Neural progenitor cell (in vitro differentiated cells): ENCODE results near the gene INSR. TPM values are rescaled to one million over a fixed set of nuclear protein-coding genes. Genes with fewer than 3 reads are reported as not detected.

ENCODE experiments used
- DNase-seq: peaks from one replicate; pipeline ENCODE4 v3.0.0-alpha.2; 2016; ENCODE audit warnings: low spot score
- H2AFZ ChIP-seq: fragments of 200-600 bp; sonication (generic); replicated peaks from 2 replicates; pipeline ENCODE4 v1.6.1; 2016; ENCODE audit warnings: antibody characterized with exemption
- H3F3A ChIP-seq: fragments of 200-600 bp; sonication (generic); 2 replicates; pipeline ENCODE4 v1.6.1; 2016; ENCODE audit warnings: antibody characterized with exemption, low read depth
- H3K27ac ChIP-seq: fragments of 200-600 bp; sonication (generic); 2 replicates; pipeline ENCODE4 v1.5.1; 2016; ENCODE audit warnings: mild to moderate bottlenecking
- H3K27me3 ChIP-seq: fragments of 200-600 bp; sonication (generic); 2 replicates; pipeline ENCODE4 v1.6.1; 2016; ENCODE audit warnings: mild to moderate bottlenecking, moderate library complexity
- H3K36me3 ChIP-seq: fragments of 200-600 bp; sonication (generic); 2 replicates; pipeline ENCODE4 v1.5.1; 2016
- H3K4me1 ChIP-seq: fragments of 200-600 bp; sonication (generic); 2 replicates; pipeline ENCODE4 v1.6.1; 2016; ENCODE audit warnings: mixed run types
- H3K4me2 ChIP-seq: fragments of 200-600 bp; sonication (generic); 2 replicates; pipeline ENCODE4 v1.6.1; 2016
- H3K4me3 ChIP-seq: fragments of 200-600 bp; sonication (generic); 2 replicates; pipeline ENCODE4 v1.5.1; 2016
- H3K79me2 ChIP-seq: fragments of 200-600 bp; sonication (generic); 2 replicates; pipeline ENCODE4 v1.6.1; 2016; ENCODE audit warnings: low read depth
- H3K9ac ChIP-seq: fragments of 200-600 bp; sonication (generic); 2 replicates; pipeline ENCODE4 v1.6.1; 2016
- H3K9me3 ChIP-seq: fragments of 200-600 bp; sonication (generic); 2 replicates; pipeline ENCODE4 v1.5.1; 2016; ENCODE audit warnings: low read depth
- H4K20me1 ChIP-seq: fragments of 200-600 bp; sonication (generic); 2 replicates; pipeline ENCODE4 v1.6.1; 2016; ENCODE audit warnings: low read depth
- H3K27ac Mint-ChIP-seq: 3 replicates; pipeline ENCODE4 v1.8.0; 2021; ENCODE audit warnings: mixed read lengths
- H3K27me3 Mint-ChIP-seq: 2 replicates; pipeline ENCODE4 v1.8.0; 2022; ENCODE audit warnings: low read depth, mild to moderate bottlenecking, inconsistent platforms, moderate library complexity, mixed read lengths; ENCODE audit not compliant: insufficient read depth
- H3K36me3 Mint-ChIP-seq: 3 replicates; pipeline ENCODE4 v1.8.0; 2021; ENCODE audit warnings: mixed read lengths
- H3K4me1 Mint-ChIP-seq: 3 replicates; pipeline ENCODE4 v1.8.0; 2021; ENCODE audit warnings: mixed read lengths
- H3K4me3 Mint-ChIP-seq: 3 replicates; pipeline ENCODE4 v1.8.0; 2021; ENCODE audit warnings: mild to moderate bottlenecking, moderate library complexity, mixed read lengths
- H3K9me3 Mint-ChIP-seq: 3 replicates; pipeline ENCODE4 v1.8.0; 2020; ENCODE audit warnings: mixed read lengths
- CTCF ChIP-seq: fragments of 200-600 bp; sonication (generic); IDR thresholded peaks from 2 replicates; pipeline ENCODE4 v1.5.1; 2017; ENCODE audit warnings: antibody characterized with exemption, mild to moderate bottlenecking
- EZH2 ChIP-seq: fragments of 200-600 bp; sonication (generic); IDR thresholded peaks from 2 replicates; pipeline ENCODE4 v1.6.1; 2017; ENCODE audit warnings: antibody characterized with exemption, mild to moderate bottlenecking, moderate library complexity
- EZH2phosphoT487 ChIP-seq: fragments of 200-600 bp; sonication (generic); IDR thresholded peaks from 2 replicates; pipeline ENCODE4 v1.6.1; 2017; ENCODE audit warnings: antibody characterized with exemption
- total RNA-seq: library from RNA; depleted of rRNA; stranded (reverse); fragments of >200 nt; gene quantifications from 2 replicates; pipeline ENCODE4 v1.2.3, GENCODE V29; 2015; ENCODE audit warnings: low replicate concordance

INSR gene
- total RNA-seq, 1 donor from 2014 or later: 20.8 TPM

DNA sequence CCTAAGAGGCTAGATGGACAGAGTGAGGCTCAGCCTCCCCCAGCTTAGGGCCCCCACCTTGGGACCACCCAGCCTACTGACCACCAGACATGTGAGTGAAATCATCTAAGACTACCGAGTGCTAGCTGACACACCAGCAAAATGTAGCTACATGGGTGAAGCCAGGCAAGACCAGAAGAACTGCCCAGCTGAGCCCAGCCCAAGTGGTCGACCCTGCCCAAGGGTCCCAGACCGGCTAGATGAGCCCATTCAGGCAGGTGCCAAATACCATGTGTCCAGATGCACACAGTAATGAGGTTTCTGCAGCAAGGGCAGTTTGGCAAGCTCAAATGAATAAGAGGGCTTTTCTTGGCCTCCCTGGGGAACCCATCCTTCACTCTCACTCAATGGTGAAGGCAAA is 168.1 kb downstream of the INSR start:
- H3K4me2 ChIP-seq: no peak overlapping the region
- no peak overlapping the region for H3K4me3 ChIP-seq
- no peaks in the 10 kb centered on the region for H3K4me1 Mint-ChIP-seq
- no peak overlapping the region for H3K4me3 Mint-ChIP-seq
- no peaks in the 10 kb centered on the region for H3K27me3 Mint-ChIP-seq
- H3K4me1 ChIP-seq: no peaks in the 10 kb centered on the region
- peaks cover 4% of the 10 kb centered on the region for H3K9me3 Mint-ChIP-seq
- peaks cover 5% of the 10 kb centered on the region for H3K36me3 ChIP-seq
- no peaks in the 10 kb centered on the region for H3K9me3 ChIP-seq
- no peak for TF ChIP-seq CTCF
- TF ChIP-seq EZH2: no peak
- TF ChIP-seq EZH2phosphoT487: no peak
- H3K36me3 Mint-ChIP-seq: peaks cover 23% of the 10 kb centered on the region
- no peak overlapping the region for H3K9ac ChIP-seq
- no peaks in the 10 kb centered on the region for H3K27me3 ChIP-seq
- no peaks in the 10 kb centered on the region for H3F3A ChIP-seq
- H3K27ac Mint-ChIP-seq: no peak overlapping the region
- H2AFZ ChIP-seq: no peak overlapping the region
- no peak for DNase-seq
- no peaks in the 10 kb centered on the region for H4K20me1 ChIP-seq
- no peak overlapping the region for H3K27ac ChIP-seq
- H3K79me2 ChIP-seq: no peaks in the 10 kb centered on the region

- H3K4me3 ChIP-seq: no peak overlapping the region
- H2AFZ ChIP-seq: no peak overlapping the region
- Mint-ChIP-seq H3K9me3 (peaks cover 4% of the 10 kb centered on the region), H3K4me3 (no peak overlapping the region), H3K36me3 (peaks cover 23% of the 10 kb centered on the region), H3K27me3 (no peaks in the 10 kb centered on the region), H3K4me1 (no peaks in the 10 kb centered on the region), H3K27ac (no peak overlapping the region)
- H3F3A ChIP-seq: no peaks in the 10 kb centered on the region
- no peak overlapping the region for H3K27ac ChIP-seq
- peaks cover 5% of the 10 kb centered on the region for H3K36me3 ChIP-seq
- H3K9ac ChIP-seq: no peak overlapping the region
- DNase-seq: no peak
- no peaks in the 10 kb centered on the region for H3K4me1 ChIP-seq
- TF ChIP-seq CTCF: no peak
- TF ChIP-seq EZH2: no peak
- TF ChIP-seq EZH2phosphoT487: no peak
- no peaks in the 10 kb centered on the region for H3K9me3 ChIP-seq
- no peak overlapping the region for H3K4me2 ChIP-seq
- no peaks in the 10 kb centered on the region for H4K20me1 ChIP-seq
- H3K79me2 ChIP-seq: no peaks in the 10 kb centered on the region
- no peaks in the 10 kb centered on the region for H3K27me3 ChIP-seq
These were observed 169.0 kb downstream of the INSR start for GRCh38 chr19:7125221-7125620.

GRCh38 chr19:7124782-7125181 is 169.4 kb downstream of the INSR start:
- peaks cover 23% of the 10 kb centered on the region for H3K36me3 Mint-ChIP-seq
- no peak overlapping the region for H3K4me3 ChIP-seq

More at GRCh38 chr19:7124782-7125181, 169.4 kb downstream of the INSR start:
- Histone ChIP-seq H3K4me1 (no peaks in the 10 kb centered on the region), H3K27me3 (no peaks in the 10 kb centered on the region), H4K20me1 (no peaks in the 10 kb centered on the region), H3K9me3 (no peaks in the 10 kb centered on the region), H2AFZ (no peak overlapping the region), H3K36me3 (peaks cover 5% of the 10 kb centered on the region), H3K4me2 (no peak overlapping the region), H3K9ac (no peak overlapping the region), H3F3A (no peaks in the 10 kb centered on the region), H3K79me2 (no peaks in the 10 kb centered on the region), H3K27ac (no peak overlapping the region)
- no peak overlapping the region for H3K27ac Mint-ChIP-seq
- H3K27me3 Mint-ChIP-seq: no peaks in the 10 kb centered on the region
- DNase-seq: no peak
- TF ChIP-seq CTCF (no peak), EZH2 (no peak), EZH2phosphoT487 (no peak)
- no peaks in the 10 kb centered on the region for H3K4me1 Mint-ChIP-seq
- H3K4me3 Mint-ChIP-seq: no peak overlapping the region
- peaks cover 4% of the 10 kb centered on the region for H3K9me3 Mint-ChIP-seq
